Measurements from ENCODE around the gene MTX3.

Gene MTX3

DNA sequence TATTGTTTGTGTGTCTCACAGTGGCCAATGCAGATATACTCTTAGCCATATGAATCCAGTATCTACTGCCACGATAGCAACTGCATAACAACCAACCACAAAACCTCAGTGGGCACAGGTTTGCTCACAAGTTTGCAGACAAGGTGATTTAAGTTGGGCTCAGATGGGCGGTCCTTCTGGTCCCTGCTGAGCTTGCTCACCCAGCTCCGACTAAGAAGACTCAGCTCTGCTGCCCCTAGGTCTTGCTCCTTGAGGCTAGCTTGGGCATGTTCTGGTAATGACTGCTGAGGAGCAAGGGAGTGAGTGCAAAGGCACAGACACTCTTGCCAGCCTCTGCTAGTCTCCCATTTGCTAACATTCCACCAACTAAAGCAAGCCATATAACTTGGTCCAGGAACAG lies 52.6 kb downstream of the MTX3 start:
- FAIRE-seq (no peak), DNase-seq (ENCODE audit: extremely low spot score, insufficient read length, low read depth) (no peak)

DNA sequence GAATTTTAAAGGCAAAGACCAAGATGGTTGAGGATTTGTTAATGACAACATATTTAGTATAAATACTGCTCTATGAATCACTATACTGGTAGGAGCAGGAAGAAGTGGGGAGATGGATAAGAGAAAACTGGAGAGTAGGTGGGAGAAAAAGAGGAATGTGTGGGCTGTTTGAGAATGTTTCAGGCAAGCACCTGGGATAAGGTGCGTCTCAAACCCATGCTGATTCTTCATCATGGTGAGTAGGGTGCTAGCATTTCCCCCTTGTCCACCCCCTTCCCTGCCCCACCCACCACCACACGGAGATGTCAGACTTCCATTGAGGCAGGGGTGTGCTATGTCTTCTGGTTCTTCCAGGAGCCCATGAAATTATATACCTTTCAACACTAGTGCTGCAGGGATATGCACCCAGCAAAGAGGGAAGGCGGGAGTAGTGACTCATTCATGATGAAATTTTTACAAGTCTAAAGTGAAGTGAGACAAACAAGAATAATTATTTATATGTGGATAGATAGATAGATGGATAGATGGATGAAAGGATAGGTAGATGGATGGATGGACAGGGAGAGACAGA lies 54.3 kb downstream of the MTX3 start:
- no peak for DNase-seq (ENCODE audit: extremely low spot score, insufficient read length, low read depth)
- FAIRE-seq, result no peak

DNA sequence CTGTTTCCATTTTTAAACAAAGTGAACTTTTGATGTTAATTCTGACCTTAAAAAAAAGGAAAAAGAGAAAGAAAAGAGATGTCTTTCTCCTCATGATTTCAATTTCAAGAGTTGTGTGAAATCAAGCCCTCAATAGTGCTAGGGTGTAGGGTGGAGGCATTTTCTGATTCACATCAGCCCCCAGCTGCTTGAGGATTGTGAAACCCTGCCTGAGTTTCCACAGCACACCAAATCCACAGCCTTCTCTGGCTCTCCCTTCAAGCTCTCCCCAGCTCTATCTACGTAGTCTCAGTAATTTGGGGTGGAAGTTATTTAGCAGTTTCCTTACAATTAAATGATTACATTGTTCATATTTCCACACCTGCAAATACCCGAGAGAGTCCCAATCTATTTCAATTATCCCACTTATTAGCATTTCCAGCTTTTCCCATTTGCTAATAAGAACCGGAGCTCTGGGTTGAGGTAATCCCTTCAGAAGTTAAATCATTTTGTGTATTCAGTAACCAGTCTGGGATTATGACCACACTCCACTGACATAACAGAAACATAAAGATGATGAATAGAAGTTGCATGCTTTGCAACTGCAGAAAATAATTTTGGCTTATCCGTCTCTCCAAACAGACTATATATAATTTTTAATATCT lies 54.9 kb downstream of the MTX3 start:
- no peak for DNase-seq (ENCODE audit: extremely low spot score, insufficient read length, low read depth)
- FAIRE-seq, result no peak

DNA sequence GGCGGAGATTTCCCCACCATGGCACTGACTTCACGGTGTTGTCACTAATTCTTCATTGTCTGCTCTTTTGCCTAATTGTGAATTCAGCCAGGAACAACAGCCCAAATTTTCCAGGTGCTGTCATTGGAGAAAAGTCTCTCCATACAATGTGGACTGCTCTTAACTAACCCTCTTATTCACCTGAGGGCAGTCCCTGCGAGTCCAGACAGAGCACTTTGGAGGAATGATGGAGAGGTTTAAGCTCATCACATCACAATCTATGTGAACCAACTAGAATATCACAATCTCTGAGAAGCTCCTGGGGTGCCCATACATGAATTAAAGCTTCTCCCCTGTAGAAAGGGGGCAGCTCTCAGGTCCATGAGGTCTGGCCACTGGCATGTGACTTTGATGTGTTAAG lies 56.4 kb downstream of the MTX3 start:
- DNase-seq (ENCODE audit: extremely low spot score, insufficient read length, low read depth), result no peak
- FAIRE-seq, result no peak

DNA sequence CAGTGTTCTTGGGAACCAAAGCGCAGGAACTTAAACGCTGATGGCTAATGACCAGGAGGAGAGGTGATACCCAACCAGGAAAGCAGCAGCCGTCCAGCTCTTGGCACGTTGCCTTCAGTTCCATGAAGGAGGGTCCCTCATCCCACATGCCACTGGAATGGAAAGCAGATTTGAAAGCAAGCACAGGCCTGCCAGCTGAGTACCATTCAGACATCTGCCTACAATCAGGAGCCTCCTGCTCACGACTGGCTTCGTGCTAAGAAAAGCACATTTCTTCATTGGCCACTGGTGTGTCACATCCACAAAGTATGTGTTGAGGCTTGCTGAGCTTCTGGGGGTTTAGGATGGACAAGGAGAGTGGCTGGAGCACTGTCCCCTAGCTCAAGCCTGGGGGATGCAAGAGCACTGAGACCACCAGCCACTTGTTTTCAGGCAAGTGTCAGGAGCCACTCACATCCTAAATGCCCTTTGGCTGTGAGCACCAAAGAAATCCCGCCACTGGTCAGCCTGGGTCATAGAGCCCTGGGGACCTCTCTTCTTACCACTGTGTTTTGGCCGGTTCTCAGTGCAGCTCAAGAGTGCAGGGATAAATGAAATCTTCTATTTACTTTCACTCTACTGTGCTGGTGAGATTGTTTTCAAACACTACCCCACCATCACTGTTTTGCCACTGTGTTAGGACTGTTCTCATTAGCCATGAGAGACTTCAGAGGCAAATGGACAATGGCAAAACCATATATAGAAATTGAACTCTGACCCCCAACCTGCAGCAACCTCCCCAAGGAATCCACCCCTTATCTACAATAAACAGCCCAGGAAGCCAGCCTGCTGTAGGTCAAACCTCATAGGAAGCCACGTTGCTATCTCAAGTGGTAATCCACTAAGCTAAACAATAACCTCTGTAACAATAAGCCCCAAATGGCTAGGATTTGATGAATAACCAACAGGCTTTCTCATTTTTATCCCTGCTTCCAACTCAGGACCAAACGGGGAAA lies 58.3 kb downstream of the MTX3 start:
- DNase-seq (ENCODE audit: extremely low spot score, insufficient read length, low read depth), result no peak

DNA sequence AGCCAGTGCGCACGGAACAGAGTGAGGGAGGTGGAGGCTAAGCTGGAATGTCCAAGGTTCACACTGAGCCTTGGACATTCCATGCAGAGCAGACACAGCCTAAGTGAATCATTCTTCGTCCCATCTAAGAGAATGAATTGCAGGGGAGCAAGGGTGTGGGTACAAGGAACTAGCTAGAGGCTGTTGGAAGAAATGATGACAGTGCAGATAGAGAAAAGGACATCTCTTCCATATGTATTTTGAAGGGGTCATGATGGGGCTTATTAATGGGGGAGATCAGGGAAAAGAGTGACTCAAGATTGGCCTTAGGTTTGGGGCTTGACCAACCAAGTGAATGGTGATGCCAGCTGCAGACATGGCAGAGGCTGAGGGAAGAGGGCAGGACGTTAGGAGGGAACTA lies 59.2 kb downstream of the MTX3 start:
- DNase-seq (ENCODE audit: extremely low spot score, insufficient read length, low read depth) (no peak), FAIRE-seq (no peak)

More for the DNA sequence above, 58.3 kb downstream of the MTX3 start:
- FAIRE-seq, result no peak

DNA sequence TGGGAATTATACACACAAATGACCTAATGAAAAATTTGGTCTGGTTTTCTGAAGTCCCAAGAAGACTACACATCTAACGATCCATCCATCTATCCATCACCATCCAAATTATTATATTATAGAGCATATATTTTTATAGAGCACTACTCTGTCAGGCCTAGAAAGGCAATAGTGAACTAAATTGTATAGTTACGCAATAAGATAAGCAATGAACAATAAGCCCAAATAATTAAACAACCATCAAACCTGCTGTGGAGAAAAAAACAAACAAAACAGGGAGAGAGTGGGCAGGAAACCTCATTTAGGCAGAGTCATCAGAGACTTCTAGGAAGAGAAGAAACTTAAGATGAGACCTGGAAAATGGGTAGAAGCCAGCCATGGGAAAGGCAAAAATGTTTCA lies 59.7 kb downstream of the MTX3 start:
- DNase-seq (ENCODE audit: extremely low spot score, insufficient read length, low read depth), result no peak
- no peak for FAIRE-seq

DNA sequence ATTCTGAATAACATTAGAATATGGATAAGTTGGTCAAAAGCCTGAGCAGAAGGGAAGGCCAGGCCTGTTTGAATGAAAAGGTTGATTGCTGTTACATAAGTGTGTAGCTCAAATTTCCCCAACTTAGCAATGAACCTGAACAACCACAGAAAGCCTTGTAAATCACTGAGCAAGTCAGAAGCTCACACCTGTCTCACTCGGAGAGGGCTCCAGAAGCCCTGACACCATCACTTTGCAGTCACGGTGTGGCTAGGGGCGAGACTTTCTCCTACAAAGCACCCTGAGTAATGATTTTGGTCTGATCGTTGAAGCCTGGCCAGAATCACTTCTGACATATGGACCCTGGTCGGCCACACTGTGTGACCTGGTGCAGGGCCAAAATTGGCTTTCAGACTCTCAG lies 62.0 kb downstream of the MTX3 start:
- DNase-seq (ENCODE audit: extremely low spot score, insufficient read length, low read depth), result no peak
- FAIRE-seq, result no peak

Data from GM18507 (cell line).